Mesendoderm (in vitro differentiated cells): ENCODE measurements around the gene FAM83C.
A peak's percentile ranks its signal among the peaks of the same experiment; 100 is the strongest.

ENCODE experiments used
- DNase-seq: peaks from one replicate; pipeline ENCODE4 v3.0.0; 2013
- H2AK5ac ChIP-seq: 2 replicates; pipeline ENCODE4 v1.6.1; 2013; ENCODE audit warnings: low read length, inconsistent platforms
- H2BK120ac ChIP-seq: 2 replicates; pipeline ENCODE4 v1.6.1; 2013; ENCODE audit warnings: low read depth, mild to moderate bottlenecking, low read length, moderate library complexity, mixed read lengths
- H2BK15ac ChIP-seq: replicated peaks from 2 replicates; pipeline ENCODE4 v1.6.1; 2013; ENCODE audit warnings: low read depth, mild to moderate bottlenecking, moderate library complexity
- H2BK5ac ChIP-seq: 2 replicates; pipeline ENCODE4 v1.6.1; 2013; ENCODE audit warnings: low read length, inconsistent platforms
- H3K18ac ChIP-seq: 2 replicates; pipeline ENCODE4 v1.6.1; 2013; ENCODE audit warnings: mild to moderate bottlenecking, low read length, mixed read lengths
- H3K23ac ChIP-seq: one replicate; pipeline ENCODE4 v1.6.1; 2013; ENCODE audit warnings: low read length
- H3K27ac ChIP-seq: 2 replicates; pipeline ENCODE4 v1.5.1; 2013; ENCODE audit warnings: low read depth, mild to moderate bottlenecking, inconsistent platforms, low read length, moderate library complexity
- H3K27me3 ChIP-seq: 2 replicates; pipeline ENCODE4 v1.6.1; 2013; ENCODE audit warnings: low read length, control low read depth, mild to moderate bottlenecking, inconsistent platforms; ENCODE audit not compliant: insufficient read depth, poor library complexity
- H3K36me3 ChIP-seq: 2 replicates; pipeline ENCODE4 v1.6.1; 2013; ENCODE audit warnings: low read length, inconsistent platforms; ENCODE audit not compliant: control insufficient read depth, insufficient read depth
- H3K4ac ChIP-seq: one replicate; pipeline ENCODE4 v1.6.1; 2013; ENCODE audit warnings: low read depth, mild to moderate bottlenecking, low read length, moderate library complexity
- H3K4me1 ChIP-seq: 2 replicates; pipeline ENCODE4 v1.6.1; 2013; ENCODE audit warnings: low read depth, low read length, inconsistent platforms; ENCODE audit not compliant: control insufficient read depth
- H3K4me2 ChIP-seq: 2 replicates; pipeline ENCODE4 v1.6.1; 2013; ENCODE audit warnings: low read length
- H3K4me3 ChIP-seq: 2 replicates; pipeline ENCODE4 v1.5.1; 2013; ENCODE audit warnings: mild to moderate bottlenecking, low read length
- H3K56ac ChIP-seq: one replicate; pipeline ENCODE4 v1.6.1; 2013; ENCODE audit warnings: low read length
- H3K79me1 ChIP-seq: 2 replicates; pipeline ENCODE4 v1.6.1; 2013; ENCODE audit warnings: low read length, inconsistent platforms
- H3K79me2 ChIP-seq: 2 replicates; pipeline ENCODE4 v1.6.1; 2013; ENCODE audit warnings: mild to moderate bottlenecking, low read length; ENCODE audit not compliant: control insufficient read depth, insufficient read depth
- H3K9ac ChIP-seq: 2 replicates; pipeline ENCODE4 v1.6.1; 2013; ENCODE audit warnings: low read length, inconsistent platforms
- H4K5ac ChIP-seq: one replicate; pipeline ENCODE4 v1.6.1; 2013; ENCODE audit warnings: low read length
- H4K8ac ChIP-seq: one replicate; pipeline ENCODE4 v1.6.1; 2013; ENCODE audit warnings: low read depth, mild to moderate bottlenecking, control low read depth, low read length, moderate library complexity
- WGBS: extraction: QIAGEN DNeasy Blood & Tissue Kit; methylation state at CpG from one replicate; pipeline ENCODE4 v1.1.7; 2013; ENCODE audit warnings: low lambda C conversion rate, missing lambda C conversion rate; ENCODE audit not compliant: insufficient coverage; ENCODE audit errors: extremely low coverage; 5-methylcytosine and 5-hydroxymethylcytosine counted together

Gene FAM83C

DNA sequence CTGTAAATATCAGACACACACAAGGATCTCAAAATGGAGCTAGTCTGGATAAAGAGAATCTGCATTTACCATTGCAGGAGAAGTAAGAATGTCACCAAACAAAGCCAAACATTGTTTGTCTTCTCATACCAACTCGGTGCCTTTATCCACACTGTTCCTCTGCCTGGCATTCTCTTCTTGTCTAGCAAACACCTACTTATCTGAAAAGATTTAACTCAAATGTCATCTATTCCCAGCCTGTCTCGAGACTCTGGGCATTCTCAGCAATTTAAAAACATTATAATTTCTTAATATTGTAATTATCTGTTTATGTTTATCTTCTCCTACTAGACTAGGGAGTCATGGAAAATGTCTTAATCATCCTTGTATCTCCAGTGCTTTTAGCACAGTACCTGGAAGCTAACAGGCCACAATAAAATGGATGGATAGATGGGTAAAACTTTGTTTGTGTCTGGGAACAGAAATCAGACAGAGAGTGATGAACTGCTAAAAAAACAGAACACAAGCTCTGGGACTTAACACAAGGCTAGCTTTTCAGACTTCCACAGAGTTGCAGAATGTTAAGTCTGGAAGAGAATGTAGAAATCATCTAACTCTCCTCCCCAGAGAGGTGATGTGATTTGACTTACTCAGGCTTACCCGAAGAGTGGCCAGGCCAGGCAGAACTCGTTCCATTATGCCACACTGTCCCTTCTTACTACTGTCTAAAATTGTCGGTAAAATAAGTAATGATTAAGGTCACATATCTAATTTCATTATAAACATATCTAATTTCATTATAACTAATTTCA lies 42.3 kb upstream of the FAM83C start:
- no peak for DNase-seq
- Histone ChIP-seq H3K56ac (no peak overlapping the region), H3K18ac (no peak overlapping the region), H2BK15ac (no peak overlapping the region), H3K23ac (no peak overlapping the region), H3K4me3 (no peak overlapping the region), H3K4me1 (no peaks in the 10 kb centered on the region), H3K4ac (no peak overlapping the region), H3K36me3 (no peaks in the 10 kb centered on the region), H3K27me3 (no peaks in the 10 kb centered on the region), H4K5ac (no peak overlapping the region), H4K8ac (no peak overlapping the region), H2AK5ac (no peak overlapping the region), H3K4me2 (no peak overlapping the region), H3K79me1 (no peaks in the 10 kb centered on the region), H2BK120ac (no peak overlapping the region), H3K27ac (no peak overlapping the region), H2BK5ac (no peak overlapping the region), H3K79me2 (no peaks in the 10 kb centered on the region), H3K9ac (no peak overlapping the region)
- no CpG with 5 or more reads among the region's 5 CpGs for WGBS

DNA sequence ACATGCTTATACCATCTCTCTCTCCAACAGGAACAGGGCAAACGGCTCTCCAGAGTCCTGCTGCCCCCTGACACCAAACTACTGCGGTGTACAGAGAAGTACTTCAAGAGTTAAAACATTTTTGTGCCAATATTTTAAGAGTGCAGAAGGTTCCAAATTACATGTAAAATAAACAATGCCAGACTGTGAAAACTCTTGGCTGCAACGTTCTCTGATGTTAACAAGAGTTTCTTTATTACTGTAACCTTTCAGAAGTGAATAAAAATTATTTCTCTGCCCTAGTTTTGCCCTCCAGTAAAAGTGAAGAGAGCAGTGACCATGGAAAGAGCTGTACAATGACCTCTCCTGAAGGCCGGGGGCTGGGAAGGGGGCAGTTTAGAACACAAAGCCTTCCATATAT lies 41.4 kb upstream of the FAM83C start:
- no peak overlapping the region for H3K4me3 ChIP-seq
- no peak overlapping the region for H2BK5ac ChIP-seq
- no peak overlapping the region for H3K56ac ChIP-seq
- H3K27ac ChIP-seq = no peak overlapping the region
- no peak overlapping the region for H2AK5ac ChIP-seq
- no peak for DNase-seq
- H4K8ac ChIP-seq = no peak overlapping the region
- no peak overlapping the region for H2BK120ac ChIP-seq
- no peak overlapping the region for H4K5ac ChIP-seq
- H3K27me3 ChIP-seq = no peaks in the 10 kb centered on the region
- H3K23ac ChIP-seq = no peak overlapping the region
- H3K4me1 ChIP-seq = no peaks in the 10 kb centered on the region
- H3K79me2 ChIP-seq = no peaks in the 10 kb centered on the region
- H3K9ac ChIP-seq = no peak overlapping the region
- H3K79me1 ChIP-seq = no peaks in the 10 kb centered on the region
- no peak overlapping the region for H3K4me2 ChIP-seq
- WGBS = no CpG with 5 or more reads among the region's 4 CpGs
- H3K4ac ChIP-seq = no peak overlapping the region
- H3K36me3 ChIP-seq = no peaks in the 10 kb centered on the region
- no peak overlapping the region for H2BK15ac ChIP-seq
- no peak overlapping the region for H3K18ac ChIP-seq

DNA sequence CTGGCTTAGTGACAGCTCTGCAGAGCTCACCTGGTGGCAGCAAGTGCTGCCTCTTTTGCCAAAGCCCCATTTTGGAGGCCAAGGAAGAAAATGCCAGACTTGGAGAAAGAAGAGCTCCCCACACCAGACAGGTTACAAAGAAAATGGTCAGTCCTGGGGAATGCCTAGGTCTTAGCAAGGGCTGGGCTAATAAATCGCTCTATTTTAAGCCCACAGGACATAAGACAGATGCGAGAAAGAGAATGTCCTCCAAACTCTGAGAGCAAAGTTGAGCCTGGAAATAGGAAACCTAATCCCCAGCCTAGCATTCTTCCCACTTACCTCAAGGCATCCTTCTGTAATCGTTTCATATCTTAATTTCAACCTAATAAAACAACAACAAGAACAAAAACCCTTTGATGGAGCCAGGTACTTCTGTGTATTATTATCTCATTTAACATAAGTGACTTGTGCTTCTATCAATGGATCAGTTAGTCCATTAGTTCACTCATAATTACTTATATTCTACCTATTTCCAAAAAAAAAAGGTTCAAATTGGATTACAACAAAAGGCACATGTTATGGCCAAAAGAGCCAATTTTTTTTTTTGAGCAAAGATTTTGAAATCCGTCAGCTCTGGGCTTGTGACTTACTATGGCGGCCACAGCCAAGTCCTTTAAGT lies 40.4 kb upstream of the FAM83C start:
- H3K27ac ChIP-seq = no peak overlapping the region
- no peaks in the 10 kb centered on the region for H3K79me1 ChIP-seq
- H3K79me2 ChIP-seq = no peaks in the 10 kb centered on the region
- no peak overlapping the region for H2BK5ac ChIP-seq
- no peak overlapping the region for H3K4ac ChIP-seq
- no peak overlapping the region for H3K9ac ChIP-seq
- no peak overlapping the region for H3K56ac ChIP-seq
- H3K36me3 ChIP-seq = no peaks in the 10 kb centered on the region
- H3K4me3 ChIP-seq = no peak overlapping the region
- no peak overlapping the region for H4K5ac ChIP-seq
- no peaks in the 10 kb centered on the region for H3K27me3 ChIP-seq
- H2BK120ac ChIP-seq = no peak overlapping the region
- no peak overlapping the region for H3K23ac ChIP-seq
- DNase-seq = no peak
- H4K8ac ChIP-seq = no peak overlapping the region
- no peak overlapping the region for H3K18ac ChIP-seq
- H2BK15ac ChIP-seq = no peak overlapping the region
- H3K4me1 ChIP-seq = no peaks in the 10 kb centered on the region
- H3K4me2 ChIP-seq = no peak overlapping the region
- no peak overlapping the region for H2AK5ac ChIP-seq
- WGBS = 100% methylated on average over 1 of the region's 5 CpGs

DNA sequence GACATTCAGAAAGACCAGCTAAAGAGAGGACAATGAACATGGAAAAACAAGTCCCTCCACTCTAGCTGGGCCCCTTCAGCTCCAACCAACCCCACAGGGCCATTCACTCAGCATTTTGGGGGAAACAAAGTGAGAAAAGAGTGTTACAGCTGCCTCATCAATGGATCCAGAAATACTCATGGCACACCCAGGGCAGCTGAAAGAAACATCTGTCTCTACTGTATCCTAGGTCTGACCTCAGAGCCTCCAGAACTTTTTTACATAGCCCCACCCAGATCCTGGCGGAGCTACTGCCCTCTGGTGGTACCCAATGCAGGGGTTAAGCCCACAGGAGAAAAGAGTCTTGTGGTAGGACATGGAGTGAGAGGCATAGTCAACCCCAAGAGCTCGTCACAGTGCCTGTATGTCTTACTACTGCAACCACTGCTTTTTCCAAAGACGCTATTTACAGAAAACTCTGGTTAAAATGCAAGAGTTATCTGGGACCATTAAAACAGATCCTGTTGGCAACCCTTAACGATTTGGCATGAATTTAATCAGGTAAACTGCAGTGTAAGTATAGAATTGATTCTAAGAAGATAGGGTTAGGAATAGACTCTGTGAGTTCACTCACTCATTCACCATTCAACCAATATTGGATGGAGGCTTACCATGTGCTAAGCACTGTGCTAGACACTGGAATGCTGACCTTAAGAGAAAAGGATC lies 37.4 kb upstream of the FAM83C start:
- H3K27ac ChIP-seq = no peak overlapping the region
- H4K8ac ChIP-seq = no peak overlapping the region
- no peaks in the 10 kb centered on the region for H3K36me3 ChIP-seq
- WGBS = no CpG with 5 or more reads among the region's 4 CpGs
- no peaks in the 10 kb centered on the region for H3K79me1 ChIP-seq
- no peak overlapping the region for H2AK5ac ChIP-seq
- no peak overlapping the region for H3K4me3 ChIP-seq
- no peaks in the 10 kb centered on the region for H3K27me3 ChIP-seq
- no peak overlapping the region for H3K9ac ChIP-seq
- H3K56ac ChIP-seq = no peak overlapping the region
- H3K79me2 ChIP-seq = no peaks in the 10 kb centered on the region
- H2BK5ac ChIP-seq = no peak overlapping the region
- H2BK120ac ChIP-seq = no peak overlapping the region
- H3K18ac ChIP-seq = no peak overlapping the region
- no peaks in the 10 kb centered on the region for H3K4me1 ChIP-seq
- H3K4ac ChIP-seq = no peak overlapping the region
- peak; percentile 85 for DNase-seq
- H3K4me2 ChIP-seq = no peak overlapping the region
- no peak overlapping the region for H3K23ac ChIP-seq
- no peak overlapping the region for H4K5ac ChIP-seq
- no peak overlapping the region for H2BK15ac ChIP-seq

DNA sequence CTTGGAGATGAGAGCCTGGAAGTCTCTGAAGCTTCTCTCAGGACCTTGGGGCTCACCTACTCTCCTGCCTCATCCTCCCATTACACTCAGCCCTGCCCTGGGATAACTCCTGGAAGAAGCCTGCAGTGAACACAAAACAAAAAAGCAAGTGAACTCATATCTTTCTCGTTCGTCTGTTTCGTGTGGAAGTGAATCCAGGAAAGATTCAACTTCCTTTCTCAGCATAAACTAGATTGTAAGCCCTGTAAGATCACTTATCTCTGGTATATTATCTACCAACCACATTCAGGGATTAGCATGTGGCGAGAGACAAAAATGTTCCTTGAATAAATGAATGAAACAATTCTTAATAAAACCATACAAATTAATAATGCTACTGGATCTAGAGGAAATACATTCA lies 36.5 kb upstream of the FAM83C start:
- H3K18ac ChIP-seq = no peak overlapping the region
- no peak overlapping the region for H2BK15ac ChIP-seq
- no peak overlapping the region for H4K8ac ChIP-seq
- no peak overlapping the region for H2AK5ac ChIP-seq
- H2BK120ac ChIP-seq = no peak overlapping the region
- H3K79me1 ChIP-seq = no peaks in the 10 kb centered on the region
- peak overlapping the region; percentile 72 for H3K4ac ChIP-seq
- no peaks in the 10 kb centered on the region for H3K79me2 ChIP-seq
- no peak overlapping the region for H2BK5ac ChIP-seq
- H3K4me1 ChIP-seq = no peaks in the 10 kb centered on the region
- H3K9ac ChIP-seq = no peak overlapping the region
- H3K4me2 ChIP-seq = no peak overlapping the region
- no CpG with 5 or more reads among the region's 4 CpGs for WGBS
- no peak for DNase-seq
- H3K23ac ChIP-seq = no peak overlapping the region
- H3K4me3 ChIP-seq = no peak overlapping the region
- no peak overlapping the region for H3K56ac ChIP-seq
- no peaks in the 10 kb centered on the region for H3K36me3 ChIP-seq
- H4K5ac ChIP-seq = no peak overlapping the region
- H3K27ac ChIP-seq = no peak overlapping the region
- no peaks in the 10 kb centered on the region for H3K27me3 ChIP-seq
